Activated naive CD8-positive, alpha-beta T cell (primary cell): ENCODE measurements around the gene TANGO6.

Experiments used
- H3K27ac Mint-ChIP-seq: one replicate; pipeline ENCODE4 v1.8.0; 2021; ENCODE audit warnings: mixed read lengths
- H3K27me3 Mint-ChIP-seq: one replicate; pipeline ENCODE4 v1.8.0; 2021; ENCODE audit warnings: mixed read lengths
- H3K36me3 Mint-ChIP-seq: one replicate; pipeline ENCODE4 v1.8.0; 2021; ENCODE audit warnings: mixed read lengths
- H3K4me1 Mint-ChIP-seq: one replicate; pipeline ENCODE4 v1.8.0; 2021; ENCODE audit warnings: low read depth, mixed read lengths
- H3K4me3 Mint-ChIP-seq: one replicate; pipeline ENCODE4 v1.8.0; 2021; ENCODE audit warnings: mild to moderate bottlenecking, mixed read lengths
- H3K9me3 Mint-ChIP-seq: one replicate; pipeline ENCODE4 v1.8.0; 2021; ENCODE audit warnings: low read depth, mixed read lengths

TANGO6 gene

GRCh38 chr16:69079697-69080096 lies 236.4 kb downstream of the TANGO6 start:
- no peaks in the 10 kb centered on the region for H3K36me3 Mint-ChIP-seq
- no peak overlapping the region for H3K27ac Mint-ChIP-seq
- H3K4me3 Mint-ChIP-seq = no peak overlapping the region
- no peaks in the 10 kb centered on the region for H3K4me1 Mint-ChIP-seq
- no peaks in the 10 kb centered on the region for H3K27me3 Mint-ChIP-seq
- H3K9me3 Mint-ChIP-seq = no peaks in the 10 kb centered on the region

- Mint-ChIP-seq H3K9me3 (no peaks in the 10 kb centered on the region), H3K27me3 (no peaks in the 10 kb centered on the region), H3K4me1 (peaks cover 4% of the 10 kb centered on the region), H3K4me3 (no peak overlapping the region), H3K36me3 (no peaks in the 10 kb centered on the region), H3K27ac (no peak overlapping the region)
Observed at GRCh38 chr16:69083306-69083941, 240.1 kb downstream of the TANGO6 start.

- Mint-ChIP-seq H3K36me3 (no peaks in the 10 kb centered on the region), H3K27ac (no peak overlapping the region), H3K4me1 (peaks cover 10% of the 10 kb centered on the region), H3K9me3 (no peaks in the 10 kb centered on the region), H3K27me3 (no peaks in the 10 kb centered on the region), H3K4me3 (no peak overlapping the region)
Observed at GRCh38 chr16:69084289-69084688, 241.0 kb downstream of the TANGO6 start.

DNA sequence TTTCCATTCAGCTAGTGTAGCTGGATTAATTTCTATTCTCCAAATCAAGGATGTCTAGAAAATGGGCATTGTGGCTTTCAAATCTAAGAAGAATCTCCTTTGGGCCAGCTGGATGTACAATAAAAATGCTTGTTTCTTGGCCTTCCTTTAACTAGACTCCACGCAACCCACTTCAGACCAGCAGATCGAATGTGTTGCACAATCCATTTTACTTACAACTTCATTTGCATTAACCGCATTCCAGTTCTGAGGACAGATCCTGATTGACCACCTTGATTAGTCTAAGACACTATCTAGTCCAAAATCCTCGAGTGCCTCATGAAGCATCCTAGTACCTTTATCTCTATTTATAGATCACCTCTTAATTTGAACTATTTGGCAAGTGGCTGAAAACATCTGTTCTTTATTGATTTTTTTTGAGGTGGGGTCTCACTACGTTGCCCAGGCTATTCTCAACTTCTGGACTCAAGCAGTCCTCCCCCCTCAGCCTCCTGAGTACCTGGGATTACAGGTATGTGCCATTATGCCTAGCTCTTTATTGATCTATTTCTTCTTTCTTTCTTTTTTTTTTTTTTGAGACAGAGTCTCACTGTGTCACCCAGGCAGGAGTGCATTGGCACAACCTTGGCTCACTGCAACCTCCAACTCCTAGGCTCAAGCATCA lies 241.8 kb downstream of the TANGO6 start:
- peaks cover 11% of the 10 kb centered on the region for H3K4me1 Mint-ChIP-seq
- no peaks in the 10 kb centered on the region for H3K9me3 Mint-ChIP-seq
- H3K27ac Mint-ChIP-seq = no peak overlapping the region
- H3K4me3 Mint-ChIP-seq = no peak overlapping the region
- no peaks in the 10 kb centered on the region for H3K36me3 Mint-ChIP-seq
- H3K27me3 Mint-ChIP-seq = no peaks in the 10 kb centered on the region

DNA sequence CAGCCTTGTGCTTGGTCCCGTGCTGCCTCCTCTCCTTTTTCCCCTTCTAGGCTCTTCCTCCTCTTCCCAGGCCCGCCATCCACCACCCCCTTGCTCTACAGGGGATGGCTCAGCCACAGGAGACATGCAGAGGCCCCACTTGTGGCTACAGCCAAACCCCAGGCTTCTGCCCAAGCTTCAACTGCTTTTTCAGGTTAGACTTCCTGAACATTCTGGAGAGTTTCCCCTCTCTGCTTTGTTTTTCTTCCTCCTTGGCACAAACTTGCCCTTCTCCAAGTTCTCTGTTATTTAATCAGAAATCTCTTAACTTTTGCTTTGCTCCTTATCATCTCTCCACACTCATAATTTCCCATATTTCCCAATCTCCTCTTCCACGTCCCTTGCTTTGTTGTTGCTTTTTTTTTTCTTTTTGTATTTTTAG lies 243.8 kb downstream of the TANGO6 start:
- Mint-ChIP-seq H3K9me3 (no peaks in the 10 kb centered on the region), H3K36me3 (no peaks in the 10 kb centered on the region), H3K27me3 (no peaks in the 10 kb centered on the region), H3K27ac (no peak overlapping the region), H3K4me3 (no peak overlapping the region), H3K4me1 (peaks cover 13% of the 10 kb centered on the region)

DNA sequence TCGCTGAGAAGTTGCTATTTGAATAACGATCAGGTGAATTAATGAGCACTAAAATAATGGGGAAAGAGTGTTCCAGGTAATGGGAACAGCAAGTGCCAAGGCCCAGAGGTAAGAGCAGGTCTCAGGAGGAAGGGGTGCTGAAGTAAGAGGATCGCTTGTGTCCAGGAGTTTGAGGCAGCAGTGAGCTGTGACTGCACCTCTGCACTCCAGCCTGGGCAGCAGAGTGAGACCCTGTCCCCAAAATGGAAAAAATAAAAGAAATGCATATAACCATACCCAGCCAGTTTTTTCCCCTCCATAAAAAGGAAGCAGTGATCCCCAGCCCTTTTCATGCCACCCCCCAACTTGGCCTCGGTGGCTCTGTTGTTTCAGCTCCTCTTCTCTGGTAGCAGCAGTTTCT lies 245.4 kb downstream of the TANGO6 start:
- peaks cover 13% of the 10 kb centered on the region for H3K4me1 Mint-ChIP-seq
- no peaks in the 10 kb centered on the region for H3K9me3 Mint-ChIP-seq
- no peak overlapping the region for H3K4me3 Mint-ChIP-seq
- H3K27me3 Mint-ChIP-seq = no peaks in the 10 kb centered on the region
- H3K27ac Mint-ChIP-seq = peak overlapping the region; percentile 69
- no peaks in the 10 kb centered on the region for H3K36me3 Mint-ChIP-seq

DNA sequence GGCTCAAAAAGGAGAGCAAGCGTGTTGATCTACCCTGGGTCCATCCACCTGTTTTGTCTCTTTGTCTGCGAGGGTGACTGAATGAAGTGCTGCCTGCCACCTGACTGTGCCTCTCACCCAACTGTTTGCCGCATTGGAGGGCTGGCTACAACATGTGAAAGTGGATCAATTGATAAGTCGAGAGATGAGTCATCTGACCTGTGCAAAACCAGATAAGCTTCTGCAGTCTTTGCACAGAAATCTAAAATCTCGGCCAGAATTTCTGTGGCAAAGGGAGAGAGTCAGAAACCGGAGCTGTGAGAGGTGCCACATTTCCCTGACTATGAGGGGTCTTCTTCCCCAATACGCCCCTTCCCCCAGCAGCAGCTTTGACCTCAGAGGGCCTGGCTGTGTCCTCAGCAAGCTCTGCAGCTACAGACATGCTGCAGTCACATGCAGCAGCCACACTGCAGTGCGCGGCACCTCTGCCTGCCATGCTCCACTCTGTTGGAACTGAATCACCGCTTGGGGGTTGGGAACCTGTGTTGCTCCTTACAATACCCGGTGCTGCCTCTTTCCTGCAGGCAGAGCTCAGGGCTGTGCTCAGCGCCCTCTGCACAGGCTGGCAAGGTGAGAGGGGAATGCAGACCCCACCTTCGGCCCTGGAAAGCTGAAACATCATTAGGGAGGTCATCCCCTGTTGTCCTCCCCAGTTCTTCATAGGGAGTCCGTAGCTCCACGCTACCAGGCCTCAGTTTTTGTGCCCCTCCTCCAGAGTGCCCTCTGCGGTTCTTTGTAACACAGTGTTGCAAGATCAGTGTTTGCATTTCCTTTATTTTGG lies 246.0 kb downstream of the TANGO6 start:
- peak overlapping the region; percentile 69 for H3K27ac Mint-ChIP-seq
- H3K36me3 Mint-ChIP-seq = no peaks in the 10 kb centered on the region
- no peaks in the 10 kb centered on the region for H3K27me3 Mint-ChIP-seq
- no peaks in the 10 kb centered on the region for H3K9me3 Mint-ChIP-seq
- H3K4me3 Mint-ChIP-seq = no peak overlapping the region
- peaks cover 13% of the 10 kb centered on the region for H3K4me1 Mint-ChIP-seq

DNA sequence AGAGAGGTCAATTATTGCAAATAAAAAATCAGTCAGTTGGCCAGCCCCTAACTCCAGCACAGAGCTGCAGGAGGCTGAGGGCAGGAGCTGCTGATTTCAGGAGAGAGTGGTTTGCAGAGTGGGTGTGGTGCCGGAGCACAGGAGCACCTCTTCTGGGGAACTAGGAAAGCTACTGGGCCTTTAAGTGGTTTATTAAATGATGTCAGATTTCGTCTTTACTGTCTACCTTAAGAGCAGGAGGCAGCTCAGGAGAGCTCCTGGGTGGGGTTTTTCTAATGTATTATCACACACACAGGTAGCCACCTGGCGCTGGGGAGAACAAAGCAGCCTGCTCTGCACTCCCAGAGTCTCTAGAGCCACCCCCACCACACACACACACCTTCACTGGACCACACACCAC lies 250.6 kb downstream of the TANGO6 start:
- H3K4me3 Mint-ChIP-seq = no peak overlapping the region
- H3K27me3 Mint-ChIP-seq = no peaks in the 10 kb centered on the region
- H3K9me3 Mint-ChIP-seq = no peaks in the 10 kb centered on the region
- no peaks in the 10 kb centered on the region for H3K36me3 Mint-ChIP-seq
- H3K27ac Mint-ChIP-seq = no peak overlapping the region
- H3K4me1 Mint-ChIP-seq = peaks cover 6% of the 10 kb centered on the region

GRCh38 chr16:69094501-69094900 lies 251.2 kb downstream of the TANGO6 start:
- Mint-ChIP-seq H3K27me3 (no peaks in the 10 kb centered on the region), H3K9me3 (no peaks in the 10 kb centered on the region), H3K27ac (no peak overlapping the region), H3K4me3 (no peak overlapping the region), H3K36me3 (no peaks in the 10 kb centered on the region), H3K4me1 (peaks cover 2% of the 10 kb centered on the region)

- no peaks in the 10 kb centered on the region for H3K27me3 Mint-ChIP-seq
- H3K9me3 Mint-ChIP-seq = no peaks in the 10 kb centered on the region
- H3K27ac Mint-ChIP-seq = no peak overlapping the region
- peaks cover 2% of the 10 kb centered on the region for H3K4me1 Mint-ChIP-seq
- no peak overlapping the region for H3K4me3 Mint-ChIP-seq
- no peaks in the 10 kb centered on the region for H3K36me3 Mint-ChIP-seq
Observed at GRCh38 chr16:69095193-69095592, 251.9 kb downstream of the TANGO6 start.

DNA sequence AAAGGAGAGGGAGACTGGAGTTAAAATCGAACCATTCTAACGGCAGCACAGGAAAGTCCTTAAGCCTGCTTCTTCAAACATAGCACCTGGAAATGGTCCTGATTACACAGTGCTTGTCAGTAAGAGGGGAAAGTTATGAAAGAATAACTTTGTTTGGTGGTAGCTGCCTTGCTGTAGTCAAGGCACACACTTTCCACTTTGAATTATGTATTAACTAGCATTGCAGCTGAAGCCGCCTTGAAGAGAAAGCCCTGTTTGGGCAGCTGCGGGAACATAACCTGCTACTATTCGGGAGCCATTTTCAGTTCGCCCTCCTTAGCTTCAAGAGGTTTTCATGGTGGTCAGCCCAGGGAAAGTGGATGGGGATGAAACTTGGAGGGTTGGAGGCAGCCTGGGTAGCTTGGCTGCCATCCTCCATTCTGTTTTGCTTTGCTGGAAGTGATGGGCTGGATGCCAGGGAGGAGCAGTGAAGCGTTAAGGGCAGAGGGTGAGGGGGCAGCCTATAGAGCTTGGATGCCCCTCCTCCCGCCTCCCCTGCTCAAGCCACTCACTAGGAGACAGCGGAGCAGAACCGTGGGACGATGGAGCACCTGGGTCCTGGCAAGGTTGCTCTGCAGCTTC lies 256.9 kb downstream of the TANGO6 start:
- Mint-ChIP-seq H3K36me3 (no peaks in the 10 kb centered on the region), H3K4me1 (peaks cover 1% of the 10 kb centered on the region), H3K9me3 (no peaks in the 10 kb centered on the region), H3K4me3 (no peak overlapping the region), H3K27me3 (peaks cover 4% of the 10 kb centered on the region), H3K27ac (no peak overlapping the region)

DNA sequence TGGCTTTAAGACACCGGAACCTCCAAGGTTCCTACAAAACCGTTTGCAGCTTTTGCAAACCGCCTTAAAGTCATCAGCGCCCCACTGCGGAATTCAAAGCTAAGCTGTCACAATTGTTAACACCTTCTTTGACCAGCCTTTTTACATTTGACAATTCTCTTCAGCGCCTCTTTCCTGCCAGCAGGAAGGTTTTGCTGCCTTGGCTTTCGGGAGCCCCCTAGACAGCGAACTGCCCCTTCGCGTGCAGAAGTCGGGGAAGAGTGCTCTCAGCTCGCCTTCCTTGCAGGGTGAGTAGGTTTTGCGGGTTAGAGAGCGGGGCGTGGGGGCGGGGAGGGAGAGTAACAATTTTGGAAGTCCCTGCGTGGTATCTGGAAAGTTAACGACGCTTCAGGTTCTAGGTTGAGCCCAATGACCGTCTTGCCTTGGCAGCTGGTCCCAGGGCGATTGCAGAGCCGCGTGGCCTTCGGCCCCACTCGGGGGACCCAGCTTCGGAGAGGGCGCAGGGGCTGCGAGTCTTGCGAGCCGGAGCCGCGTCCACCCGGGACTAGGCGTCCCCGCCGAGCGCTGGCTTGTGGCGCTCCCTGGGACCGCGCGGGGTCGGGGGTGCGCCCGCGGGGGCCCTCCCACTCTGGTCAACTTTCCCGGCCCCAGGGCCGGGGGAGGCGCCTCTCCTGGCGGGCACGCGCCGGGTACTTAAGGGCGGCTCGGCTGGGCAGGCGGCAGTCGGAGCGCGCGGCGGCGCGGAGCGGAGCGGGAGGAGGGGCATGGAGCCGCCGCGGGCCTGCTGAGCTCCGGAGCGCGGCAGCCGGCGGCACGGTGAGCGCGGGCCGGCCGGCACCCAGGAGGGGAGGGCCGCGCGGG lies 262.4 kb downstream of the TANGO6 start, which contains the start of gene HAS3:
HAS3 (plus strand) TSS at position 153 of the 861 bp plus-strand sequence. CDS start 3,743 bp downstream, outside the sequence.
- Mint-ChIP-seq H3K4me1 (peaks cover 19% of the 10 kb centered on the region), H3K27me3 (peaks cover 12% of the 10 kb centered on the region), H3K36me3 (peaks cover 3% of the 10 kb centered on the region), H3K9me3 (no peaks in the 10 kb centered on the region), H3K4me3 (peak within 1 kb of the TSS; percentile 93), H3K27ac (no peak within 1 kb of the TSS)

DNA sequence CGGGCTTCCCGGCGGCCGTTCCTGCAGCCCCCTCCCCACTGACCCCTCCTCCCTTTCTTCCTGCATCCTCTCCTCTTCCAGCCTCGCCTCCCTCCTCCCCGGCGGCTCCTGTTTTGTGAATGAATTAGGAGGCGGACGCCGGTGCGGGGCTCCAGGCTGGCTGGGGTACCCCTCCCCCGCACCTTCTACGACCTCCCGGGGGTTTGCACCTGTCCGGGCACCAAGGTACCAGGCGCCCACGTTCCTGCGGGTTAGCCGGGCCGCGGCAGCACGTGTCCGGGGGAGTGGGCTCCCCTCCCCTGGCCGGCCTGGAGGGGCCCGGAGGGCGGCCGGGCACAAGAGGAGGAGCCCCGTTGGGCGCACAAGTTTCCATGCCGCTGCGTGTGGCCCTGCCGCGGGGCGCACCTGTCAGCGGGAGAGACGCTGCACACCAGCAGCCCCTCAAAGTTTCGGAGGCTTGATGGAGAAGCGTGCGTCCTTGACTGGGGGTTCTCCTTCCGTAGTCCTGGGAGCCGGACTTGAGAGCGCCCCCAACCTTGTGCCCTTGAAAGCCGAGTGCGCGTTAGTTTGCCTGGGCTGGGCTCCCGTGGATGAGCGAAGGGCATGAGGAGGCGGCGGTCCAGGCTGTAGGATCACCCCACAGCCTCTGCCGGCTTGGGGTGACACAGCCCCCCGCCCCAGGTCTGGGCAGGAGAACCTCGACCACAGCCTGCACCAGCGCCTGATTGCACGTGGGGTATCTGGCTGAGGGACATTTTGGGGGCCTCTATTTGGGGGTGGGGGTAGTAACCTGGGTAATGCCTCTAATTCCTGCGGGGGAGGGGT lies 263.4 kb downstream of the TANGO6 start:
- Mint-ChIP-seq H3K27me3 (peaks cover 12% of the 10 kb centered on the region), H3K9me3 (no peaks in the 10 kb centered on the region), H3K27ac (no peak overlapping the region), H3K4me1 (peaks cover 19% of the 10 kb centered on the region), H3K36me3 (peaks cover 7% of the 10 kb centered on the region), H3K4me3 (peak overlapping the region; percentile 68)
